Body of pancreas (tissue), 4 donors: ENCODE measurements around the gene IKZF1. TPM values are rescaled to one million over a fixed set of nuclear protein-coding genes. Genes with fewer than 3 reads are reported as not detected.

Experiments used
- ATAC-seq: fragments of 150-250 bp; one replicate; pipeline ENCODE4 v1.9.1; 2016
- DNase-seq, 4 donors: peaks; one replicate each; pipeline ENCODE4 v3.0.0-alpha.2; 2019
- H3K27ac ChIP-seq, 4 donors: fragments of 200-600 bp; sonication (generic); 1 replicate in 3 of 4; 2 replicates in 1 of 4; pipeline versions ENCODE4 v1.5.1 to v1.6.1; 2016 to 2019; ENCODE audit warnings: mild to moderate bottlenecking in 1 of 4, mixed read lengths in 1 of 4, moderate library complexity in 1 of 4
- H3K27me3 ChIP-seq, 2 donors: fragments of 200-600 bp; sonication (generic); one replicate each; pipeline ENCODE4 v1.6.0; 2016; ENCODE audit warnings: mild to moderate bottlenecking in 1 of 2
- H3K36me3 ChIP-seq, 2 donors: fragments of 200-600 bp; sonication (generic); replicated peaks in 1 of 2; 2 replicates each; pipeline ENCODE4 v1.5.1; 2016; ENCODE audit warnings: low read depth in 2 of 2; ENCODE audit not compliant: insufficient read depth in 1 of 2
- H3K4me1 ChIP-seq: fragments of 200-600 bp; sonication (generic); one replicate; pipeline ENCODE4 v1.6.0; 2016
- H3K4me3 ChIP-seq, 2 donors: fragments of 200-600 bp; sonication (generic); 1 replicate in 1 of 2; 2 replicates in 1 of 2; pipeline ENCODE4 v1.5.1; 2016 to 2019
- H3K9me3 ChIP-seq, 3 donors: fragments of 200-600 bp; sonication (generic); 1 replicate in 2 of 3; 2 replicates in 1 of 3; pipeline ENCODE4 v1.5.1; 2016
- CTCF ChIP-seq, 7 experiments: fragments of 450-650 bp in 4 of 7; fragments of 200-600 bp in 3 of 7; sonication (generic) in 3 of 7; IDR thresholded peaks; one replicate each; pipeline ENCODE4 v1.5.1; 2016 to 2019; ENCODE audit warnings: antibody characterized with exemption in 7 of 7
- POLR2A ChIP-seq, 3 donors: fragments of 450-650 bp; IDR thresholded peaks; one replicate each; pipeline ENCODE4 v1.6.1; 2016; ENCODE audit warnings: antibody characterized with exemption in 3 of 3, mild to moderate bottlenecking in 2 of 3
- WGBS, 2 donors: methylation state at CpG; one replicate each; pipeline ENCODE4 v1.1.5; 2017; 5-methylcytosine and 5-hydroxymethylcytosine counted together
- intact Hi-C: fragments of 100-400 bp; cut with DNase I; formaldehyde crosslinking; loops from one replicate; pipeline ENCODE4 v1.15.1; 2023
- total RNA-seq, 2 donors: library from RNA; depleted of rRNA; stranded (reverse); fragments of >200 nt; gene quantifications; one replicate each; pipeline ENCODE4 v1.1.0, GENCODE V29; 2016

IKZF1 gene
- total RNA-seq, 2 donors from 2014 or later: 3.9 to 16.5 TPM

DNA sequence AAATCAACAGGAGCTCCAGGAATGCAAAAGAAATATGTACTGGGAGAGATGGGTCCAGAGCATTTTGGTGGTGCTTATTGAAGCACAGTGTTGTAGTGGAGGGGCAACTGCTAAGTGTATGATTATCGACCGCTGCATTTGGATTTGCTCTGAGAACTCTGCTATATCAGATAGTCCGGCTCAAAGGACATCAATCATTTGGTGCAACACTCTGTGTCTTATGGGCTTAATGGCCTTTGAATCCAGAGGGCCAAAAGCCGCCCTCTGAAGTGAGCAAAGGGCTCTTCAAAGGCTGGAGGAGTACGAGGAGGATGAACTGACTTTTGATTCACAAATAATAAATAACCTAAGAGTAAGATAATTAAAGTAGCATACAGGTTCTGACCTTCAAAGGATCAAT lies 9.4 kb upstream of the IKZF1 start:
- ATAC-seq: no peak
- no peaks in the 10 kb centered on the region for H3K9me3 ChIP-seq
- TF ChIP-seq CTCF (IDR thresholded peaks at IDR 0.05): no peak
- no peak for TF ChIP-seq POLR2A (IDR thresholded peaks at IDR 0.05)
- no peaks in the 10 kb centered on the region for H3K36me3 ChIP-seq
- H3K4me1 ChIP-seq: no peaks in the 10 kb centered on the region
- intact Hi-C loops: no loop called here
- WGBS, 2 donors: 59 to 62% methylated on average over 5 of the region's 5 CpGs
- no peak for DNase-seq
- no peaks in the 10 kb centered on the region for H3K27me3 ChIP-seq
- no peak overlapping the region for H3K27ac ChIP-seq
- no peak overlapping the region for H3K4me3 ChIP-seq

- WGBS, 2 donors: 30 to 49% methylated on average over 4 of the region's 4 CpGs
- Histone ChIP-seq H3K9me3 (no peaks in the 10 kb centered on the region), H3K4me3 (no peak overlapping the region), H3K4me1 (no peaks in the 10 kb centered on the region), H3K27ac (no peak overlapping the region), H3K27me3 (no peaks in the 10 kb centered on the region), H3K36me3 (no peaks in the 10 kb centered on the region)
- DNase-seq (no peak), ATAC-seq (no peak)
- TF ChIP-seq POLR2A (IDR thresholded peaks at IDR 0.05) (no peak), CTCF (IDR thresholded peaks at IDR 0.05) (no peak)
- intact Hi-C loops: no loop called here
Measured at GRCh38 chr7:50296799-50297198, 7.7 kb upstream of the IKZF1 start.

DNA sequence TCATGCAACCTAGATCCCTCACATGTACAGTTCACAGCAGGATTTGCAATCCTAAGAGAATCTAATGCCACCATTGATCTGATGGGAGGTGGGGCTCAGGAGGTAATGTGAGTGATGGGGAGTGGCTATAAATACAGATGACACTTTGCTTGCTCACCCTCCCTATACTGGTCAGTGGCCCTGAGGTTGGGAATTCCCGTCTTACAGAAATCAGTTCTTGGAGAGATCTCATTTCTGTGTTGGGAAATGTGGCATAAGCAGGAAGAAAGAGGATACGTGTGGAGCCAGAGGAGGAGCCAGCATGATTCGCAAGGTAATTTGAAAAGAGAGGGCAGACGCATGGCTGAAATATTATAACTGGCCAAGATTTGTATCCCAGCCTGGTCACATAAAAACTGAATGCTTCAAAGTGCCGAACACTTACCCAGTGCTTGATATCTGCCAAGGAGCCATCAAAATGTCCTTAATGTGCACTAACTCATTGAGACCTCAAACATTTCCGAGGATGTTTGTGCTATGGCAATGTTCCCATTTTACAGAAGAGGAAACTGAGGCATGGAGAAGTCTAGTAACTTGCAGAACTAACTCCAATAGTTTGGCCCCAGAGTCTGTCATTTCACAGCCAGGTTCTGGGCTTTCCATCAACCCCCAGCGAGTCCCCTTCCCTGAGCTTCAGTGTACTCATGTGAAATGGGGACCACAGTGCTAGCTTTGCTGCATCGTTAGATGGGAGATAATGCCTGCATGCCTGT lies 5.5 kb upstream of the IKZF1 start:
- Histone ChIP-seq H3K27me3 (peaks cover 0 to 6% of the 10 kb centered on the region in 2 donors), H3K4me1 (peaks cover 3% of the 10 kb centered on the region), H3K36me3 (no peaks in the 10 kb centered on the region), H3K4me3 (no peak overlapping the region), H3K9me3 (no peaks in the 10 kb centered on the region), H3K27ac (no peak overlapping the region)
- TF ChIP-seq CTCF (IDR thresholded peaks at IDR 0.05) (no peak), POLR2A (IDR thresholded peaks at IDR 0.05) (no peak)
- 54 to 65% methylated on average over 8 of the region's 8 CpGs for WGBS, 2 donors
- ATAC-seq (no peak), DNase-seq (no peak)
- intact Hi-C loops: no loop called here

GRCh38 chr7:50300336-50300735 lies 4.2 kb upstream of the IKZF1 start:
- Histone ChIP-seq H3K36me3 (no peaks in the 10 kb centered on the region), H3K4me3 (no peak overlapping the region), H3K9me3 (no peaks in the 10 kb centered on the region), H3K4me1 (peaks cover 11% of the 10 kb centered on the region), H3K27ac (no peak overlapping the region), H3K27me3 (peaks cover 0 to 14% of the 10 kb centered on the region in 2 donors)
- DNase-seq: no peak
- ATAC-seq: no peak
- 37 to 39% methylated on average over 4 of the region's 4 CpGs for WGBS, 2 donors
- TF ChIP-seq CTCF (IDR thresholded peaks at IDR 0.05): no peak
- TF ChIP-seq POLR2A (IDR thresholded peaks at IDR 0.05): no peak
- intact Hi-C loops: no loop called here
